ENCODE measurements around the gene NSL1. TPM values are rescaled to one million over a fixed set of nuclear protein-coding genes. Genes with fewer than 3 reads are reported as not detected.

NSL1 gene
- total and polyA plus RNA-seq, 4 experiments from 2014 or later = 38.0 to 61.8 (median 47.4) TPM

DNA sequence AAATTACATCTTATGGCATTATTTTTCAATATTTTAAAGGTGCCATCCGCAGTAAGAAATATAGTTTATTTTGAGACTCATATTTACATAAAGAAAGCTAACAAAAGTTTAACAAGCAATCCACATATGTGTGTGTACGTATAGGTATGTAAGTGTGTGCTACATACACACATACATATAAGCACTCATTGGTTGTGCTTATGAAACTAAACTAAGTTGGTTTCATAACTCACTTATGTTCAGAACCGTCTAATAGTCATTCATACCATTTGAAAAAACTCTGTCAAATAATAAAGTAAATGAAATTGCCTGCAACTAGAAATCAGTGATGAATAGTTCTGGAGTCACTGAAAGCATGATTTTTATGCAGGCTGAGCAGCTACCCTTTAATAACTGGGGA is 14.2 kb upstream of the NSL1 start:
- H3K9me3 ChIP-seq (ENCODE audit: control insufficient read depth in 1 of 2, low read length in 2 of 2) = no peaks in the 10 kb centered on the region
- intact Hi-C loops (cut with micrococcal nuclease) = no loop called here
- peaks cover 3% of the 10 kb centered on the region for H3K36me3 ChIP-seq (ENCODE audit: insufficient read depth, low read length)
- no peaks in the 10 kb centered on the region for H3K4me1 Mint-ChIP-seq
- no peak overlapping the region for H3K27ac ChIP-seq (ENCODE audit: low read depth, low read length)
- H3K27me3 ChIP-seq (ENCODE audit: insufficient read depth, low read length) = no peaks in the 10 kb centered on the region
- no peaks in the 10 kb centered on the region for H3K27me3 Mint-ChIP-seq
- ChIA-PET CTCF (ENCODE audit: partially characterized antibody) (interaction anchor here (0.6 kb wide), 1 partner anchor 29 kb away, joined by 4 read pairs; no protein-coding TSS in a partner anchor), POLR2A (ENCODE audit: partially characterized antibody) (no interaction called here)
- H3K4me3 Mint-ChIP-seq = no peak overlapping the region
- no peaks in the 10 kb centered on the region for H3K4me1 ChIP-seq (ENCODE audit: insufficient read depth, low read length)
- no peak overlapping the region for H3K4me3 ChIP-seq (ENCODE audit: low read length in 2 of 2)
- no peaks in the 10 kb centered on the region for H3K9me3 Mint-ChIP-seq
- no peak for DNase-seq
- H3K27ac Mint-ChIP-seq = no peak overlapping the region
- H3K36me3 Mint-ChIP-seq = peaks cover 37 to 39% of the 10 kb centered on the region in 2 donors

DNA sequence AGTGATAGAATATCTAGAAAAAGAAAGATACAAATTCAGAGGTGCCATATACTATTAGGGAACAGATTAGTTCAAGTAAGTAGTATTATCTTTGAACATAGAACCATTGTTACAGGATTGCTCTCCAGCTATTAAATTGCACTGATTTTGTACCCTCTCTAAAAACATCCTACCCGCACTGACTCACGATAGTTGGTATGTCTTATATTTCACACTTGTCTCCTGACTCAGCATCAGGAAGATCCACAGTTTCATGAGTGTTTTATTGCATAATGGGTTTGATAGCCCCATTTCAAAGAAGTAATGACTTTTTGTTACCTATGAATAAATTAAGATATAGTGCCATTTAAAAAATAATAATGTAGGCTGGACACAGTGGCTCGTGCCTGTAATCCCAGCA is 6.1 kb upstream of the NSL1 start:
- Mint-ChIP-seq H3K4me3 (no peak overlapping the region), H3K36me3 (peaks cover 46 to 57% of the 10 kb centered on the region in 2 donors), H3K4me1 (peaks cover 12 to 19% (median 17%) of the 10 kb centered on the region in 4 donors), H3K27ac (no peak overlapping the region), H3K9me3 (peaks cover 0 to 2% (median 0%) of the 10 kb centered on the region in 8 donors), H3K27me3 (no peaks in the 10 kb centered on the region)
- intact Hi-C loops (cut with micrococcal nuclease) = no loop called here
- Histone ChIP-seq H3K36me3 (ENCODE audit: insufficient read depth, low read length) (peaks cover 12% of the 10 kb centered on the region), H3K27me3 (ENCODE audit: insufficient read depth, low read length) (no peaks in the 10 kb centered on the region), H3K4me1 (ENCODE audit: insufficient read depth, low read length) (peaks cover 21% of the 10 kb centered on the region), H3K4me3 (ENCODE audit: low read length in 2 of 2) (no peak overlapping the region), H3K9me3 (ENCODE audit: control insufficient read depth in 1 of 2, low read length in 2 of 2) (no peaks in the 10 kb centered on the region), H3K27ac (ENCODE audit: low read depth, low read length) (no peak overlapping the region)
- DNase-seq = no peak
- CTCF ChIA-PET (ENCODE audit: partially characterized antibody) = interaction anchor here (0.9 kb wide), 1 partner anchor 169 kb away, joined by 4 read pairs; no protein-coding TSS in a partner anchor
- POLR2A ChIA-PET (ENCODE audit: partially characterized antibody) = no interaction called here

DNA sequence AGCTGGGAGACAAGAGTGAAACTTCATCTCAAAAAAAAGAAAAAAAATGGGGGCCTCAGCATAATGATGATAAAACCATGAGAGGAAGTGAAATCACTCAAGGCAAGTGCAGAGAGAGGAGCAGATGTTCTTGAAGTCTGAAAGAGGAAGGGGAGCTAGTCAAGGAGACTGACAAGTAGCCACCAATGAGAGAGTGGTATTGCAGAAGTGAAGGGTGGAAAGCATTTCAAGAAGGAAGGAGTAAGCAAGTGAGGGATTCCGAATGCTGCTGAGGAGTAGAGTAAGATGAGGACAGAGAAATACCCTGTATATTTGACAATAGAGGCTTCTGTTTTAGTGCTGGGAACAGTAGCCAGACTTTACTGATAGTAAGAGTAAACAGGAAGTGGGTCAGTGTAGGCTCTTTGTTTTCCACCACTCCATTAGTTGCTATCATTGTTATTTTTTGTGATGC is 3.0 kb upstream of the NSL1 start:
- H3K36me3 Mint-ChIP-seq = peaks cover 35 to 39% of the 10 kb centered on the region in 2 donors
- Histone ChIP-seq H3K4me1 (ENCODE audit: insufficient read depth, low read length) (peaks cover 40% of the 10 kb centered on the region), H3K27me3 (ENCODE audit: insufficient read depth, low read length) (no peaks in the 10 kb centered on the region), H3K4me3 (ENCODE audit: low read length in 2 of 2) (no peak overlapping the region), H3K27ac (ENCODE audit: low read depth, low read length) (no peak overlapping the region), H3K36me3 (ENCODE audit: insufficient read depth, low read length) (peaks cover 12% of the 10 kb centered on the region), H3K9me3 (ENCODE audit: control insufficient read depth in 1 of 2, low read length in 2 of 2) (no peaks in the 10 kb centered on the region)
- CTCF ChIA-PET (ENCODE audit: partially characterized antibody) = interaction anchor here (0.9 to 2.3 kb wide), 5 partner anchors 10 to 126 kb away, joined by 3 to 6 read pairs (median 3); partner anchors contain the start of gene FLVCR1
- intact Hi-C loops (cut with micrococcal nuclease) = loop anchor here (5.0 kb wide), 3 partner anchors 187 to 1537 kb away; partner anchors contain the start of genes ATF3 and RCOR3
- H3K4me3 Mint-ChIP-seq = peak overlapping the region; percentile 0 to 74 (median 57)
- POLR2A ChIA-PET (ENCODE audit: partially characterized antibody) = interaction anchor here (0.7 to 3.8 kb wide), 4 partner anchors 10 to 94 kb away, joined by 3 to 28 read pairs (median 4); partner anchors contain the start of gene FLVCR1
- H3K9me3 Mint-ChIP-seq = peaks cover 0 to 6% (median 0%) of the 10 kb centered on the region in 8 donors
- H3K27ac Mint-ChIP-seq = peak overlapping the region; percentile 6 to 92 (median 89)
- H3K27me3 Mint-ChIP-seq = no peaks in the 10 kb centered on the region
- peaks cover 20 to 47% (median 33%) of the 10 kb centered on the region in 4 donors for H3K4me1 Mint-ChIP-seq
- DNase-seq = peak in 3 of 5 donors; percentile 11 to 31 (median 25)

DNA sequence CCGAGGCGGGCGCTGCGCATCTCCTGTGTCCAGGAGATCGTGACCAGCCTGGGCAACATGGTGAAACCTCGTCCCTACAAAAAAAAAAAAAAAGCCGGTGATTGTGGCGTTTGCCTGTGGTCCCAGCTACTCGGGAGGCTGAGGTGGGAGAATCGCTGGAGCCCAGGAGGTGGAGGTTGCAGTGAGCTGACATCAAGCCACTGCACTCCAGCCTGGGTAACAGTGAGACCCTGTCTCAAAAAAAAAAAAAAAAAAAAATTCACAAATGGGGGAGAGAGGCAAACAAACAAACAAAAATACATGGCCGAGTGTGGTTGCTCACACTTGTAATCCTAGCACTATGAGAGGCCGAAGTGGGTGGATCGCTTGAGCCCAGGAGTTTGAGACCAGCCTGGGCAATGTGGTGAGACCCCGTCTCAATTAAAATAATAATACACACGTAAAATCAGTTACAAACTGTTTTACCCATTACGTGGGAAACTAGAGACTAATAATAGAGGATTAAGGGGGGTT is 875 bp upstream of the NSL1 start:
- Histone ChIP-seq H3K4me1 (ENCODE audit: insufficient read depth, low read length) (peaks cover 48% of the 10 kb centered on the region), H3K9me3 (ENCODE audit: control insufficient read depth in 1 of 2, low read length in 2 of 2) (no peaks in the 10 kb centered on the region), H3K27me3 (ENCODE audit: insufficient read depth, low read length) (no peaks in the 10 kb centered on the region), H3K36me3 (ENCODE audit: insufficient read depth, low read length) (peaks cover 2% of the 10 kb centered on the region), H3K27ac (ENCODE audit: low read depth, low read length) (peak overlapping the region; percentile 82), H3K4me3 (ENCODE audit: low read length in 2 of 2) (peak overlapping the region; percentile 96 to 100)
- intact Hi-C loops (cut with micrococcal nuclease) = loop anchor here (5.0 kb wide), 3 partner anchors 185 to 1535 kb away; partner anchors contain the start of genes ATF3 and RCOR3
- POLR2A ChIA-PET (ENCODE audit: partially characterized antibody) = interaction anchor here (0.7 to 3.8 kb wide), 7 partner anchors 16 to 360 kb away, joined by 3 to 28 read pairs (median 4); partner anchors contain the start of genes ANGEL2, FLVCR1 and NENF
- CTCF ChIA-PET (ENCODE audit: partially characterized antibody) = interaction anchor here (1.0 to 2.6 kb wide), 8 partner anchors 9 to 756 kb away, joined by 3 to 13 read pairs (median 5); partner anchors contain the start of gene DTL
- Mint-ChIP-seq H3K4me1 (peaks cover 23 to 50% (median 36%) of the 10 kb centered on the region in 4 donors), H3K27ac (peak overlapping the region; percentile 94 to 98 (median 96)), H3K27me3 (no peaks in the 10 kb centered on the region), H3K36me3 (peaks cover 22 to 28% of the 10 kb centered on the region in 2 donors), H3K4me3 (peak overlapping the region; percentile 92 to 99 (median 96)), H3K9me3 (peaks cover 0 to 6% (median 0%) of the 10 kb centered on the region in 8 donors)
- DNase-seq = no peak

DNA sequence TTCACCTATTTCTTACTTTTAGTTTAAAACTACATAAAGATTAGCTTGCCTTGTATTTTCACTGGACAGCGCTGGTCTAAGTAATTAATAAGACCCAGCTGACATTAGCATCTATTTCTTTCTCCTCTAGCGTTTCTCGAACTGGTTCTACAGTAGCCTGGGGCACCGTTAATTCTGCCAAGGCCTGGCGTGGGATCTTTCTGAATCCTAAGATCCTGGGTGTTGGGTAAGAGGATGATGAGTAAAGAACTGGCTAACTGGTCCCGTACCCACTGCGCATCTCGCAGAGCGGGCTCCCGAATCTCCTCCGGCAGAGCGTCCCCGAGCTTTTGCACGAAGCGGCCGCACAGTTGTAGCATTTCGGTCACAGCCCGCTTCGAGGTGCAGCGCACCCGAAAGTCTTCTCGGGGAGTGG is 309 bp downstream of the NSL1 start:
- intact Hi-C loops (cut with micrococcal nuclease) = loop anchor here (1.0 to 5.0 kb wide), 7 partner anchors 67 to 1534 kb away; partner anchors contain the start of genes ANGEL2, ATF3, DTL and FLVCR1
- no peak for DNase-seq
- no peaks in the 10 kb centered on the region for H3K27me3 ChIP-seq (ENCODE audit: insufficient read depth, low read length)
- H3K4me3 Mint-ChIP-seq = peak overlapping the region; percentile 92 to 99 (median 96)
- H3K4me3 ChIP-seq (ENCODE audit: low read length in 2 of 2) = peak overlapping the region; percentile 96 to 100
- peak overlapping the region; percentile 82 for H3K27ac ChIP-seq (ENCODE audit: low read depth, low read length)
- peaks cover 48% of the 10 kb centered on the region for H3K4me1 ChIP-seq (ENCODE audit: insufficient read depth, low read length)
- H3K27me3 Mint-ChIP-seq = no peaks in the 10 kb centered on the region
- H3K9me3 Mint-ChIP-seq = peaks cover 0 to 6% (median 0%) of the 10 kb centered on the region in 8 donors
- ChIA-PET CTCF (ENCODE audit: partially characterized antibody) (interaction anchor here (1.2 to 2.6 kb wide), 7 partner anchors 10 to 335 kb away, joined by 3 to 13 read pairs (median 5); no protein-coding TSS in a partner anchor), POLR2A (ENCODE audit: partially characterized antibody) (interaction anchor here (0.7 to 3.8 kb wide), 17 partner anchors 9 to 1533 kb away, joined by 3 to 28 read pairs (median 4); partner anchors contain the start of genes ANGEL2, FLVCR1, NENF and PACC1)
- H3K9me3 ChIP-seq (ENCODE audit: control insufficient read depth in 1 of 2, low read length in 2 of 2) = no peaks in the 10 kb centered on the region
- no peaks in the 10 kb centered on the region for H3K36me3 ChIP-seq (ENCODE audit: insufficient read depth, low read length)
- peak overlapping the region; percentile 94 to 98 (median 96) for H3K27ac Mint-ChIP-seq
- peaks cover 23 to 50% (median 36%) of the 10 kb centered on the region in 4 donors for H3K4me1 Mint-ChIP-seq
- H3K36me3 Mint-ChIP-seq = peaks cover 19 to 26% of the 10 kb centered on the region in 2 donors

DNA sequence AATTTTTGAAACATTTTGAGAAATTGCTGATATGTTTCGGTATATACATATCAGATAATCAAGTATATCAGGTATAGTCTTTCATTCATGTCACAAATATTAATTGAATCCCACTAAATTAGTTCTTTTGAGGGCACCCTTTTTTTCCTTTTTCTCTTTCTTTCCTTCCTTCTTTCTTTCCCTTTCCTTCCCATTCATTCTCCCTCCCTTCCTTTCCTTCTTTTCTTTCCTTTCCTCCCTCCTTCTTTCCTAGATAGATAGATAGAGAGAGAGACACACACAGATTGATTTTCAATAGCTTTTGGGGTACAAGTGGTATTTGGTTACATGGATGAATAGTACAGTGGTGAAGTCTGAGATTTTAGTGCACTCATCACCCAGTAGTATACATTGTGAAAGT is 5.7 kb downstream of the NSL1 start:
- Histone ChIP-seq H3K4me1 (ENCODE audit: insufficient read depth, low read length) (peaks cover 20% of the 10 kb centered on the region), H3K27ac (ENCODE audit: low read depth, low read length) (no peak overlapping the region), H3K4me3 (ENCODE audit: low read length in 2 of 2) (no peak overlapping the region), H3K9me3 (ENCODE audit: control insufficient read depth in 1 of 2, low read length in 2 of 2) (no peaks in the 10 kb centered on the region), H3K27me3 (ENCODE audit: insufficient read depth, low read length) (no peaks in the 10 kb centered on the region), H3K36me3 (ENCODE audit: insufficient read depth, low read length) (peaks cover 11% of the 10 kb centered on the region)
- Mint-ChIP-seq H3K27ac (peak overlapping the region in 1 of 7 donors; percentile 74), H3K4me3 (no peak overlapping the region), H3K36me3 (peaks cover 37 to 44% of the 10 kb centered on the region in 2 donors), H3K4me1 (peaks cover 8 to 24% (median 16%) of the 10 kb centered on the region in 4 donors), H3K9me3 (no peaks in the 10 kb centered on the region), H3K27me3 (no peaks in the 10 kb centered on the region)
- intact Hi-C loops (cut with micrococcal nuclease) = no loop called here
- no peak for DNase-seq
- ChIA-PET CTCF (ENCODE audit: partially characterized antibody) (interaction anchor here (0.7 to 3.4 kb wide), 5 partner anchors 10 to 309 kb away, joined by 3 to 21 read pairs (median 7); no protein-coding TSS in a partner anchor), POLR2A (ENCODE audit: partially characterized antibody) (no interaction called here)

DNA sequence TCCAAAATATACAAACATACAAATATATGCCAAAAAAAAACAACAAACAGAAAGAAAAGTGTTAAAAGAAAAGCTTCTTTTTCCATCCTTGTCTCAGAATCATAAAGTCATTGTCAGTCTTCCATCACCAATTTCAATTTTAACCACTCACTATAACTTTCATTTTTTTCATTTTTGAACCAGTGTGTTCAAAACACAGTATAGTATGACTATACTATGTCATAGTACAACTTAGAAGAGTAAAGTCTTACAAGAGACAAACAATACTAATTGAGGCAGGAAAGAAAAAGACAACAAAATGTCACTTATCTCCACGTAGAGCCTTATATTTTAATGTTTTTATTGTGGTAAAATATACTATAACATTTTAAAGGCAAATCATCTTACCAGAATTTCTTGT is 7.6 kb downstream of the NSL1 start:
- Mint-ChIP-seq H3K4me3 (no peak overlapping the region), H3K4me1 (peaks cover 4 to 12% (median 8%) of the 10 kb centered on the region in 4 donors), H3K36me3 (peaks cover 37 to 43% of the 10 kb centered on the region in 2 donors), H3K9me3 (no peaks in the 10 kb centered on the region), H3K27me3 (no peaks in the 10 kb centered on the region), H3K27ac (no peak overlapping the region)
- POLR2A ChIA-PET (ENCODE audit: partially characterized antibody) = no interaction called here
- intact Hi-C loops (cut with micrococcal nuclease) = no loop called here
- H3K27ac ChIP-seq (ENCODE audit: low read depth, low read length) = no peak overlapping the region
- no peak overlapping the region for H3K4me3 ChIP-seq (ENCODE audit: low read length in 2 of 2)
- no peaks in the 10 kb centered on the region for H3K27me3 ChIP-seq (ENCODE audit: insufficient read depth, low read length)
- peaks cover 6% of the 10 kb centered on the region for H3K4me1 ChIP-seq (ENCODE audit: insufficient read depth, low read length)
- CTCF ChIA-PET (ENCODE audit: partially characterized antibody) = interaction anchor here (1.2 to 4.6 kb wide), 4 partner anchors 9 to 307 kb away, joined by 4 to 28 read pairs (median 16); no protein-coding TSS in a partner anchor
- DNase-seq = no peak
- peaks cover 11% of the 10 kb centered on the region for H3K36me3 ChIP-seq (ENCODE audit: insufficient read depth, low read length)
- H3K9me3 ChIP-seq (ENCODE audit: control insufficient read depth in 1 of 2, low read length in 2 of 2) = no peaks in the 10 kb centered on the region

Data from CD4-positive, alpha-beta memory T cell (primary cell).